Activated CD4-positive, CD25-positive, alpha-beta regulatory T cell treated with anti-CD3 and anti-CD28 coated beads, Interleukin-2, amount 50 U/mL, for 24 hours (primary cell): ENCODE measurements around the gene PIWIL1.

Experiments used
- ATAC-seq, 2 donors: fragments of 150-1000 bp; cut with Tn5 transposase; one replicate each; pipeline ENCODE4 v1.10.0; 2021; ENCODE audit warnings: mild to moderate bottlenecking in 1 of 2, moderate library complexity in 1 of 2

The PIWIL1 gene

DNA sequence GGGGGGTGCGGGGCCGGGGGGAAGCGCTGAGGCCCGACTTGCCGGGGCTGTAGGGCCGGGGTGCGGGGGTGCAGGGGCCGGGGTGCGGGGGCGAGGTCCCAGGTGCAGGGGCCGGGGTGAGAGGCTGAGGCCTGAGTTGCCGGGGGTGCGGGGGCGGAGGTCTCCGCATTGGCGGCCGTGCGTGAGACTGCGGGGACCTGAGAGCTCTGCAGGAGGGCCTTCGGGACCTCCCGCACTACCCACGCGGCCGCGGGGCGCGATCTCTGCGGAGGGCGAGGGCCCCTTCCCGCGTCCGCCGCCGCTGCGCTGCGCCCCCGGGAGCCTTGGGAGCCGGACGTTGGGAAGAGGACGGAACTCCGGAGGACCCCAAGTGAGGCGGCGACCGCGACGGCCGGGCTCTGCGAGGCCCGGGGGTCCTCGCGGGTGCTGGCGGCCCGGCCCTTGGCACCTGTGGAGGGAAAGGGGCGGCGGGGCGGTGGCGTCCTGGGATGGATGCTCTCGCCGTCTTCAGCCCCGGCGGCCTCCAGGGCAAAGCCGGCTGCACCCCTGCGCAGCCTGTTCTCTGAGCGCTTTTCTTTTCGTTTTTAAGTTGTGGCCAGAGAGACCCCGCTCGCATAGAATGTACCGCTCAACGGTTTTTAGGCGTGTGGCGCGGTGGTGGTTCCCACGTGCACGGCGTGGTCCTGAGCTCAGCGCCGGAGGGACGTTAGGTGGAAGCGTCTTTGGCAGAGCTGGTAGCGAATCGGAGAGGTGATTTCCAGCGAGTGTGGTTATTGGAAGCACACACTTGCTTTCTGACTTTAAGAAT lies 1.3 kb downstream of the PIWIL1 start:
- ATAC-seq = no peak

DNA sequence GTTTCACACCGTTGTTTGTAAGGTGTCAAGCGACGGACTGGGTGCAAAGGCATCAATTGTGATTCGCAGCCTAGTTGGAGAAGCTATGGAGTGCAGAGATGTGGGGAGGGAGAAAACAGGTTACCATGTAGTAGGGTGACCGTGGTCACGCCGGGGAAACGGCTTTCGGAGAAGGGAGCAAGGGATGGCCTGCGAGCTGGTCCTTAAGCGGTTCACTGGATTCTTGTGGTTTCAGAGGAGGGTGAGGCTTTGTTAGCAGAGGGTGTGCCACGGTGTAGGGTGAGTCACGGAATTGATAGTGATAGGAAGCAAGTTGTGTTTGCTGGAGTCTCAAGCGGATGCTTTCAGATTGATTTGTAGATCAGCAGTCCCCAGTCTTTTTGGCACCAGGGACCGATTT lies 2.3 kb downstream of the PIWIL1 start:
- ATAC-seq = no peak

DNA sequence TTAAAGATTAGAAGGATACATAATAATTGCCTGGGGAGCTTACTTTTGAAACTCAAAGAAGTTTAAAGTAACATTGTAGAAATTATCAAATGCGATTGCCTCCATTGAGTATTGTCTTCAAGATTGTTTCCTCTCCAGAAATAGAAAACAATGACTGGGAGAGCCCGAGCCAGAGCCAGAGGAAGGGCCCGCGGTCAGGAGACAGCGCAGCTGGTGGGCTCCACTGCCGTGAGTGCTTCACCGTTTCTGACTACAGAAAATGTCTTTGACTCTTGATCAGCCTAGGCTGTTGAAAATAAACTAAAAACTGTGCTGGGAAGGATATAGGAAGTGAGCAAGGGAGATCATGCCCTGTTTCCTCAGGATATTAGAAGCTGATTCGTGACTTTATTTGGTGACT lies 4.8 kb downstream of the PIWIL1 start:
- no peak for ATAC-seq

DNA sequence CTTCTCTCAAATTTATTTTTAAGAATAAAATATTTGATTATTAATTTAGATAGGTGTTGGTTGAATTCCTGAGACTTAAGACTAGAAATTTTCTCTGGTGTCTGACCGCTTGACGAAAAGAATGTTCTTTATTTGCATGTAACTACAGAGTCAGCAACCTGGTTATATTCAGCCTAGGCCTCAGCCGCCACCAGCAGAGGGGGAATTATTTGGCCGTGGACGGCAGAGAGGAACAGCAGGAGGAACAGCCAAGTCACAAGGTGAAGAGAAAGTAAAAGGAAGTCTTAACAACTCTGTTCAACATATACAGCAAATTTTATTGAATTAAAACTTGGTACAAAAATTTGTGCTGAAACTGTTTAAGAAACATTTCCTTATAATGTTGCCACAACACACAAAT lies 5.2 kb downstream of the PIWIL1 start:
- ATAC-seq = no peak

DNA sequence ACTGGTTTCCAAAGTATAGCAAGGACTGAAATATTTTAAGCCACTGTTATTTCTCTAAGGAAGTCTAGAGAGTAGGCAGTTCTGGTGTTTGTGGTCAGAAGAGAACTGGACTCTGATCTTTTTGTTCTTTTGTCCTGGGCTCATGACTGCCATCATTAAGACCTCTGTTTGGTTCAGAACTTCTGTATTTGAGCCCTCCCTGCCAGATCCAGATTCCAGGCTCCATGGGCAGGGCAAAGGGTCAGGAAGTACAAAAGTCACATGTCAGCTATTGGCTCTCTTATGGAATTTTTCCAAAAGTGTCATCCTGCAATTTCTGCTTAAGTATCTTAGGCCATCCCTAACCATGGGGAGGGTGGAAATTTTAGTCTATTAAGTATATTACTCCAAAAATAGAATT lies 6.8 kb downstream of the PIWIL1 start:
- no peak for ATAC-seq

DNA sequence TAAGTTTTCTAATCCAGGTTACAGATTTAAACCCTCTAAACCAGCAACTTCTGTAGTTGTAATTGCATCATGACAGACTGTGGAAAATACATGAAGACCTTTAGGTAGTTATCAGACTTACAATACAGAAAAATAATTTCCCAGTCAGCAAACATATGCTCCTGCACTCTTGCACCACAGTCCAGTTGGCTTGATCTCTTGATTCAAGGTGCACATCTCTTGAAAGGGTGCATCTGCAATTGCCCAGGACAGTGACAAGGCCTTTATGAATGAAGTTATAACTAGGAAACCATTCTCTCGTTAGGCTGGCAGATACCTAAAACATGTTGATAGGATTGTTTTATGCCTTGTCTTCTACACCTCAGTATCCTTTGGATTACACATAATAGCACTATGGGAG lies 7.6 kb downstream of the PIWIL1 start:
- no peak for ATAC-seq

DNA sequence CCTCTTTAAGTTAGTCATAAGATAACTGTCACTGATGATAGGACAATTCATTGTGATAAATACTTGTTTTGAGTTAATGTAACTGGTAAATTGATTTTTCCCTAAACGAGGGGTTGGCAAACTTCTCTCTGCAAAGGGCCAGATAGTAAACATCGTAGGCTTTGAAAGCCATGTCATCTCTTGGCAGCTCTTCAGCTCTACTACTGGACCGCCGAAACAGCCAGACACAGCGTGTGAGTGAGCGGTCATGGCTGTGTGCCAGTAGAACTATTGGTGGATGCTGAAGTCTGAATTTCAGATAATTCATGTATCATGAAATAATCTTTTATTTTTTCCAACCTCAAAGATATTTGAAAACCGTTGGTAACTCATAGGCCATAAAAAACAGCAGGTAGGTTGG lies 9.9 kb downstream of the PIWIL1 start:
- ATAC-seq = no peak

DNA sequence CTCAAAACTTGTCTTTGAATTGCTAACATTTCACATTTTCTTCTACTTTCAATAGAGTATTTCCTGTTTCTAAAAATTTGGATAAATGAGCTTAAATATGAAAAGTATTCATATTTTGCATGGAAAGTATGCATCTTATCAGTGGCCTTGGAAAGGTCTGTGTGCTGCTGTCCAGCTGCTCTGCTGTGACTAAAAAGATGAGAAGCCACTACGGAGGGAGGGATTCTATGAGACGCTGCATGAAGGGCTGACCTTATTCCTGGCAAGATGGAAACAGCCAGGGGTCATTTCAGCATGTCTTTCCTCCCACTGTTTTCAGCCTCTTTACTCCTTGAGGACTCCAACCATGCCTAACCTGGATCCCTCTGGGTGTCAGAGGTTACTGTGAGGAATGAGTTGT lies 13.0 kb downstream of the PIWIL1 start:
- no peak for ATAC-seq

DNA sequence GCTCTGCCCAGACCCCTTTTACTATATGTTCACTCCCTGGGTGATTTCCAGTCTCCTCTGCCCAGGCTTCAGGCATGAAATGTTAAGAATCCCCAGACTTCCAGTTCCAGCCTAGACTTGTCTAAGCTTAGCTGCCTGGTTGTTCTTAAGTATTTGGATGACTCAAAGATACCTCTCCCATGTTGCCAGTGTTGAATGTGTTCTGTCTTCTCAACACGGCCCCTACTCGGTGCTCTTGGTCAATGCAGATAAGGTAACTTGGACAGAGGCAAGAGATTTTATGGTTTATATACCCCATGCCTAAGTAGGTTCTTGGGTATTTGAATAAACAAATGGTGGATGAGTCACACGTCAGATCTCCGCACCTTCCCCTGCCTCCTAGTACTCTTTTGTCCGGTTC lies 13.6 kb downstream of the PIWIL1 start:
- no peak for ATAC-seq

DNA sequence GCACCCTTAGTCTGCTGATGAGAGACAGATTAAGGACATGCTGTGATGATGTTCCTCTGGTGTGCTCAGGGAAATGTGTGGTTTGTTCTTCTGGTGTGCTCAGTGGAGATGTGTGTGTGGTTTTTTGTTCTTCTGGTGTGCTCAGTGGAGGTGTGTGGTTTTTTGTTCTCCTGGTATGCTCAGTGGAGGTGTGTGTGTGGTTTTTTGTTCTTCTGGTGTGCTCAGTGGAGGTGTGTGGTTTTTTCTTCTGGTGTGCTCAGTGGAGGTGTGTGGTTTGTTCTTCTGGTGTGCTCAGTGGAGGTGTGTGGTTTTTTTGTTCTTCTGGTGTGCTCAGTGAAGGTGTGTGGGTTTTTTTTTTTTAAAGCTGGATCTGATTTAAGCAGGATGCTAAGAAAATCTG lies 15.4 kb downstream of the PIWIL1 start:
- ATAC-seq = no peak

DNA sequence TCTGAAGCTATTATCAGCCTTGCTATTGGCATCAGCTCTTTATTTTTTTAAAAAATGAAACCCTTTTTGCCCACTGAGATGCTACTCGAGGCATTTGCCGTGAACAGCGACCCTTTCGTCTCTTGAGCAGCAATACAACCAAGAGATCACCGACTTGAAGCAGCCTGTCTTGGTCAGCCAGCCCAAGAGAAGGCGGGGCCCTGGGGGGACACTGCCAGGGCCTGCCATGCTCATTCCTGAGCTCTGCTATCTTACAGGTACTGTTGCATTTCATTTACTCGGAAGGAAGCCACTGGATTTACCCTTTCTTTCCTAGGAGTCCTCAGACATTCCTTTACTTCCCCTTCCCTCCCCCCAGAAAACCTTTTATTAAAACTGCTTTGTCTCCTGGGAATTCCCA lies 16.7 kb downstream of the PIWIL1 start:
- no peak for ATAC-seq

DNA sequence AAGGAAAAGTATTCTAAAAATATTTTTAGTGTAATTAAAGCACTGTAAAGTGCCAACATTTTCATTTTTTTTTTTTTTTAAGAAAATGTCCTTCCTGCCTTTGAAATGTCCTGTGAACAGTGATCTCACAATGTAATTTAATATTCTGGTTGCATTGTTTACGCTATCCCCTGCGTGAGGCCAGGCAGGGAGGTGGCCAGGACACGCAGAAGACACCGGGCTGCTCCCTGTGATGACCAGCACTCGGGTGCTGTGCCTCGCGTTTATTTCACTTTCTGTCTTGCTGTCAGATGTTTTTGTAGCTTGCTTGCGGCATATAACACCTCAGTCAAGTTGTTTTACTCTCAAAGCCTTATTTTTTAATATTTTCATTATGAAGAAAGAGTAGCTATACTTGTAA lies 18.5 kb downstream of the PIWIL1 start:
- ATAC-seq = no peak

DNA sequence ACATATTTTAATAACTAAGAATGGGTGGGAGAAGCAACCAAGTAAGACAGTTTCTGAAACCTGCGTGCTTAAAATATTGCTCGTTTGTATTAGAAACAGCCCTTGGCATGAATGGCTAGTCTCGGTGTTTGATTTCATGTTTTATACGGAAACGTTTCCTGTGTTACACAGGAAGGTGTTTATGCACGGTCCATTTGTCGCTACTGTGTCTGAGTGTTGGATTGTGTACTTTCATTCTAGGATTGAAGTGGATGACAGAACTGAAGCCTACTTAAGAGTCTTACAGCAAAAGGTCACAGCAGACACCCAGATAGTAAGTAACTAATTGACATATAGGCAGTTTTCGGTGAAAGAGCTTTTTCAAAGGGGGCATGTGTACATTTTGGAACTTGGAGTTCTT lies 19.6 kb downstream of the PIWIL1 start:
- no peak for ATAC-seq

DNA sequence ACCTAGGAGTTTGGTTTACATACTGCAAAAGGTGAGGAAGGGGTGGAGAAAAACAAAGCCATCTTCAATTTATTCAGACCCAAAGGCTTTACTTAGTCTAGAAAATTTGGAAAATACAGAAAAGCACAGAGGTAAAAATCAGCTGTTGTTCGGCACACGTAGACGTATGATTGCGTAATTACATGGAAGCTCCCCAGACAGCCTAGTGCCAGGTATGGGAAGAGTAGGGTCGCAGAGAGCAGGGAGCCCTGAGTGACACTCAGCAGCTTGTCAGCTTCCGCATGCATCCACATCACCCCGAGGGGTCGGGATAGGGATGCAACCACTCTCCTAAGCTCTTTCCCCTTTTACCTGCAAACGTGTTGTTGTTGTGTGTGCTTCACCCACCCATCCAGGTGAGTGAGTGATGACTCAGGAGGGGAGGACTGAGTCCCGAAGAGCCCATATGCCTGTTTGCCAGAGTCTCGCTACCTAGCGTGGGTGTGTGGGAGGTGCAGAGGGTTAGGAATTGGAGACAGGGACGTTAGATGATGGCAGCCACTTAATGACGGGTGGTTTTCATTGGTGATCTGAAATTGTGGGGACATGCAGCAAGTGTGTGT lies 20.1 kb downstream of the PIWIL1 start:
- no peak for ATAC-seq

DNA sequence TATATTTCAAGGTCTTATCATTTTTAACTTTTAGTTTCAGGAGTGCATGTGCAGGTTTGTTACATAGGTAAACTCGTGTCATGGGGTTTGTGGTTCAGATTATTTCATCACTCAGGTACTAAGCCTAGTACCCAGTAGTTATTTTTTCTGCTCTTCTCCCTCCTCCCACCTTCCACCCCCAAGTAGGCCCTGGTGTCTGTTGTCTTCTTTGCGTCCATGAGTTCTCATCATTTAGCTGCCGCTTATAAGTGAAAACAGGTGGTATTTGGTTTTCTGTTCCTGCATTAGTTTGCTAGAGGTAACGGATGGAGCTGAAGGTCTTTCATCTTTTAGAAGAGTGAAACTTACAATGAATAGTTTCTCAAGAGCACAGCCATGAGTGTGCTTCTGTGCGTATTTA lies 24.4 kb downstream of the PIWIL1 start:
- ATAC-seq = no peak

DNA sequence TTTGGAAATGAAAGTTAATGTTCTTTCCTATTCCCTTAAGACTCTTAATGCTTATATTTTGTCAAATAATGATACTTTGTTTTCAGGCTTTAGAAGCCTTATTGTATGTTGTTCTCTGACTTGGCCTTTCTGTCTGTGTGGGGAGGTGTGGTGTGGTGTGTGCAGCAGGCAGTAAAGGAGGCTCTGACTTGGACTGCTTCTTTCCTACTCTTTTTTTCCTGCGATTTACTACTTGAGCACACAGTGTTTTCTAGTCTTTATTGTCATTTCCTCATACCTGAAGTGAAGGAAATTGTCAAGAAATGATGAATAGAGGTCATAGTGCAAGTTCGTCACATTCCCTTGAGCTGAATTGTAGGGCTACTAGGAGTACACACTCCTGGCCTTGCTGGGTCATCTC lies 26.9 kb downstream of the PIWIL1 start:
- no peak for ATAC-seq

DNA sequence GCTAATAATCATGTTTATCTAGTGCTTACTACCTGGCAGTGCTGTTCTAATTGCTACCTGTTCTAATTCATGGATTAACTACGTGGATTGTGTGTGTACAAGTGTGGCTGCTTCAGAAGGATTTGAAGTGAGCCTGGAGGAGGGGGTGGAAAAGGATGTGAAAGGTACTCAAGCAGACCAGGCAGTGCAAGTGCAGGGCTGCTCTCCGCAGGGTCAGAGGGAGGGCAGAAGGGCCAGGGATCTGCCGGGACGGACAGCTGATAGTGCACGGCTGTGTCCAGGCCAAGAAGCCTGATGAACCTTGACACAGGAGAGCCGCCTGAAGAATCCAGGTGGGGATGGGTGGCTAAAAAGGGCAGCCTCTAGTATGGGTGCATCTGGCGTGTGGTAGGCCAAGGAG lies 28.5 kb downstream of the PIWIL1 start:
- ATAC-seq = no peak

DNA sequence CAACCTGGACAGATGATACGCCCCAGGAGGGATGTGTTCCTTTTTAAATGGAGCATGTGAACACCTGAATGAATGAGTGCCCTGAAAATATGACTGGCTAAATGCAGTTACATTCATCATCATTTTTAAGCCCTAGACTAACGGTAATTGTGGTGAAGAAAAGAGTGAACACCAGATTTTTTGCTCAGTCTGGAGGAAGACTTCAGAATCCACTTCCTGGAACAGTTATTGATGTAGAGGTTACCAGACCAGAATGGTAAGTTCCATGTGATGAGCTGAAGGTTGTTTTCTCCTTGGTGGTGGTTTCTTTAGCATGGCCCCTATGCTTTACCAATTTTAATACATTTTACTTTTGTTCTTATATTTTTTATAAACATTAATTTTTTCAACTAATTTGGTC lies 29.3 kb downstream of the PIWIL1 start:
- ATAC-seq = no peak

DNA sequence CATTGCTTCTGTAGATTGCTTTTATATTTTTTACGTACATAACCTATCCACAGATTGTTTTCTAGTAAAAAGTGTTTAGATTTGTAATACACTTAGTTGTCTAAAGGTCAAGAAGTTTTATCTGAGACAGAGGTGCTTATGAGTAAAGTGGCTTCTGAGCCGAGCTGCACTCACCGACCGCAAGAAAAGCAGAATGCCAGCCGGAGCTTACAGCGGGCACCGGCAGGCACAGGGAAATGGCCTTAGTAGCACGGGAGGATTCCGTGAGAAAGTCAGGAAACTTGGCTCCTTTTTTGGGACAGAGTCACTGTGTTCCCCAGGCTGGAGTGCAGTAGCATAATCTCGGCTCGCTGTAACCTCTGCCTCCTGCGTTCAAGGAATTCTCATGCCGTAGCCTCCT lies 29.8 kb downstream of the PIWIL1 start:
- ATAC-seq = no peak

DNA sequence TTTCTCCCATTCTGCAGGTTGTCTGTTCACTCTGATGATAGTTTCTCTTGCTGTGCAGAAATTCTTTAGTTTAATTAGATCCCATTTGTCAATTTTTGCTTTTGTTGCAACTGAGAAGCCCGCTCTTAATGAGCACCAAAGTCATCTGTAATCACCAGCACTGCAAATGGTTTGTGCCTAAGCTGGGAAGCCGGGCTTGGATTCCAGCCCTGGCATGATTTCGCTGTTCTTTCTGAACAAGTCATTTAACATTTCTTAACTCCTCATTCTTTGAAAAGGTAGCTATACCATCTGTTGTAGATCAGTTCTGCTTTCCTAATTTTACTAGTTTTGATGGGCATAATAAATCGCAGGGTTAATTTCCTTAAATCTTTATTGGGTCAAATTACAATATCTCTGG lies 32.1 kb downstream of the PIWIL1 start:
- ATAC-seq = no peak

DNA sequence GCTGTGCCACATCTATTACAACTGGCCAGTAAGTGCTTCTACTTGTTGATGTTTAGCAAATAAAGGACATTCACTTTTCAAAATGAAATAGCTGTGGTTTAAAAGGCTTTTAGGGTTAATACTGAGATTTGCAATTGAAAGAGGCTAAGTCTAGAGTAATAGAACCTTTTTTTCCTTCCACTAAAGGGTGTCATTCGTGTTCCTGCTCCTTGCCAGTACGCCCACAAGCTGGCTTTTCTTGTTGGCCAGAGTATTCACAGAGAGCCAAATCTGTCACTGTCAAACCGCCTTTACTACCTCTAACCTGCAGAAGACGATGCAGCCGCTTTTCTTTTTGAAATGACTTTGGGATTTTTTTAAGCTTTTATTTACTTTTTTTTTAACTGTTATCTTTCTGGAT lies 33.6 kb downstream of the PIWIL1 start:
- ATAC-seq = no peak

DNA sequence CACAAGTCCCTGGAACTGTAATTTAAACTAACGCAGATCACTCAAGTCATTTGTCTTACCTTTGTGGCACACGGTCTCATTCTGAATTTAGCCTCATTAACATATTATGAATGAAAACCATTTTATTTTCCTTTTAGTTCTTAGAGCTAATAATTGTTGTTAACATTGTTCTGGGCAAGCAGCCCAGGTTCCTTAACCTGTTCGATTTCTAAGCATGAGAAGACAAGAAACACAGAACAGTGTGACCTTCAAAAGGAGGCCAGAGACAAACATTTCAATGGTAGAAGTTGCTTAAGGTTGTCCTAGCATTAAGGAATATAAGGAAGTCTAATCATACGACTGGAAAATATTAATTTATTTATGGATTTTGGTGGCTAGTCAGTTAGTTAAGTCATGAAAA lies 35.2 kb downstream of the PIWIL1 start:
- no peak for ATAC-seq

DNA sequence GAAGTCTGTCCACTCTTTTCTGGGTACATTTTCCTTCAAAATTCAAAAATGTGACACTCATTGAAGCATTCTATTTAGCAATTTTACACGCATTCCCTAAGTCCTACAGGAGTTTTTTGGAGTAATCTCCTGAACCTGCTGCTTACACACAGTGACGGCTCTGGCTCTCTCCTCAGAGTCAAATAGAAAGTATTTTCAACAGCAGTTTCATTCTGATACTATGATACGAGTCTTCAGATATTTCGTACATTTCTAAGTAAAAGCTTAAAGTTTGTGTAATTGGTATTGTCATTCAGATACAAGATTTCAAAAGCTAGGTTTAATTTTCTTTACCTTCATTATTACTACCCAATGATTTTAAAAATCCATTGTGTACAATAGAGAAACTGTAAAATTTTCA lies 36.4 kb downstream of the PIWIL1 start:
- ATAC-seq = no peak

DNA sequence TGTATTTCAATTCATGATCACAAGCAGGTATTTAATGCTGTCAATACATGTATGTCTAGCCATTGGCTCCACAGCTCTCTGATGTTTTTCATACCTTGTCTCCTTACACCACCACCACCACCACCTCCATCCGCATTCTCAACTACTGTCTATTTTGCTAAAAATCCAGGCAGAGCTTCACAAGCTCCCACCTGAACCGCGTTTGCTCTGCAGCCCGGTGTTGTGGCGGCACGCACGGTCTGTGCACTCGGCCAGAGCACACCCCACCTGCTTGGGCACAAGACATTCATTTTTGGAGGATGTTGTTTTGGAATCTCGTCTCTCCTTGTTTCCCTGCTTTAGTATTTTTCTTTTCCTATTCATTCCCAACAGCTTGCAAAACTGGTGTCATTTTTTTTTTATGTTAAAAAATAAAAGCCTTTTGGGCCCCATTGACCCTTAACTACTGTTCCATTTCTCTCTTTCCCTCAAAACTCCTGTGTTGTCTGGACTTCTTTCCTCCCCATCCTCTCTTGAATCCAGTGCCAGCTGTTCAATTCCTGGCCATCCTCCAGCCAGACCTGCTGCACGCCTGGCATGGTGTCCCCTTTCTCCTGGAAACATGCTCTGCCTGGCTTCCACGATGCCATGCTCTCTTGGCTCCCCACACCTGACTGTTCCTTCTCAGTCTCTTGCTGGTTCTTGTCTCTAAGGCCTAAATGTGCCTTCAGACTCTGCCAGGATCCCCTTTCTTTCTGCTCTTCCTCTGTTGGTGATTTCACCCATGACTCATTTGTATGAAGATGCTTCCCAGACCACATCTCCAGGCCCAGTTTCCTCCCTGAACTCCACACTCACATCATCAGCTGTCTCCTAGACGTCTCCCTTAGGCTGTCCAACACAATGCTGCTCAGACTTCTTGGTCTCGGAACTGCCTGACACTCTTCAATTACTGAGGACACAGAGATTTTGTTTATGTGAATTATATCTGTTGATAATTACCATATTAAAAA lies 37.9 kb downstream of the PIWIL1 start:
- no peak for ATAC-seq
